Stimulated activated naive CD8-positive, alpha-beta T cell treated with anti-CD3 and anti-CD28 coated beads, Interleukin-15, amount 100 ng/mL, for 72 hours (primary cell): ENCODE measurements around the gene CTDSPL.

Experiments
- ATAC-seq: fragments of 150-1000 bp; cut with Tn5 transposase; 2 replicates; pipeline ENCODE4 v1.10.0; 2021; ENCODE audit warnings: mild to moderate bottlenecking, moderate library complexity
- DNase-seq, 2 donors: peaks; one replicate each; pipeline ENCODE4 v3.0.0; 2021 to 2022
- H3K27ac Mint-ChIP-seq, 2 donors: one replicate each; pipeline ENCODE4 v1.8.0; 2022; ENCODE audit warnings: mild to moderate bottlenecking in 2 of 2, mixed read lengths in 2 of 2, moderate library complexity in 2 of 2
- H3K27me3 Mint-ChIP-seq: one replicate; pipeline ENCODE4 v1.8.0; 2022; ENCODE audit warnings: mixed read lengths
- H3K4me1 Mint-ChIP-seq: one replicate; pipeline ENCODE4 v1.8.0; 2022; ENCODE audit warnings: mild to moderate bottlenecking, mixed read lengths
- H3K4me3 Mint-ChIP-seq, 2 donors: one replicate each; pipeline ENCODE4 v1.8.0; 2022; ENCODE audit warnings: mild to moderate bottlenecking in 2 of 2, mixed read lengths in 2 of 2, moderate library complexity in 1 of 2
- H3K9me3 Mint-ChIP-seq, 2 donors: one replicate each; pipeline ENCODE4 v1.8.0; 2022; ENCODE audit warnings: mixed read lengths in 2 of 2

CTDSPL gene

DNA sequence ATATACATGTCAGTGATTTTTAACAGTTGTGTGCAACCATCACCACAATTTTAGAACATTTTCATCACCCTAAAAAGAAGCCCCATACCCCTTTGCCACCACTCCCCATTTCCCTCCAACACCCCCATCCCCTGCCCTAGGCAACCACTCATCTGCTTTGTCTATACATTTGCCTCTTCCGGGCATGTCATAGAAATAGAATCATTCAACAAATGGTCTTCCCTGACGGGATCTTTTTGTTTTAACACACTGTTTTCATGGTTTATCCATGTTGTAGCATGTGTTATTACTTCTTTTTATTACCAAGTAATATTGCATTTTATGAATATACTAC is 132.9 kb downstream of the CTDSPL start:
- ATAC-seq: peak; percentile 19
- H3K27me3 Mint-ChIP-seq: no peaks in the 10 kb centered on the region
- H3K27ac Mint-ChIP-seq: peak overlapping the region; percentile 93 to 99
- H3K9me3 Mint-ChIP-seq: no peaks in the 10 kb centered on the region
- H3K4me3 Mint-ChIP-seq: peak overlapping the region; percentile 90 to 97
- H3K4me1 Mint-ChIP-seq: peaks cover 64% of the 10 kb centered on the region
- no peak for DNase-seq

GRCh38 chr3:37995652-37996641 is 134.3 kb downstream of the CTDSPL start:
- Mint-ChIP-seq H3K4me1 (peaks cover 65% of the 10 kb centered on the region), H3K9me3 (no peaks in the 10 kb centered on the region), H3K4me3 (peak overlapping the region; percentile 33 to 49), H3K27me3 (no peaks in the 10 kb centered on the region), H3K27ac (peak overlapping the region in 1 of 2 donors; percentile 69)
- ATAC-seq: no peak
- DNase-seq: no peak

DNA sequence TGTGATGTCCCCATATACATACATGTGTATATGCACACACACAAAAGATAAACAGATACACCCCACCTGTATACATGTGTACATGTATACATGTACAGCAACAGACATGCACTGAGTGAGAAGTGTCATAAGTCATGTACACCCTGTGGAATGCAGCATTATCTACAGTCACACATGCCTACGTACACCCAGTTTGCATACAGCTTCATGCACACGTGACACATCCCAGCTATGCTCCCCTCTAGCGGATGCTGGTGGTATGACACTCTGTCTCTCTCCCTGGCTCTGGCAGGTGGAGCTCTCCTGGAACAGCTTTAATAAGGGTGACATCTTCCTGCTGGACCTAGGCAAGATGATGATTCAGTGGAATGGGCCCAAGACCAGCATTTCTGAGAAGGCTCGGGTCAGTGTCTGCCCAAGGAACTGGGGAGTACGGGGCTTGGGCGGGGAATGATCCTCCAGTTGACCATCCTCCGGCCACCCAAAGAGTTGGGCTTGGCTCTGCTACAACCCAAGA is 135.2 kb downstream of the CTDSPL start:
- Mint-ChIP-seq H3K4me3 (no peak overlapping the region), H3K27ac (no peak overlapping the region), H3K4me1 (peaks cover 65% of the 10 kb centered on the region), H3K27me3 (no peaks in the 10 kb centered on the region), H3K9me3 (no peaks in the 10 kb centered on the region)
- DNase-seq: peak; percentile 81 to 85
- peak; percentile 56 for ATAC-seq

DNA sequence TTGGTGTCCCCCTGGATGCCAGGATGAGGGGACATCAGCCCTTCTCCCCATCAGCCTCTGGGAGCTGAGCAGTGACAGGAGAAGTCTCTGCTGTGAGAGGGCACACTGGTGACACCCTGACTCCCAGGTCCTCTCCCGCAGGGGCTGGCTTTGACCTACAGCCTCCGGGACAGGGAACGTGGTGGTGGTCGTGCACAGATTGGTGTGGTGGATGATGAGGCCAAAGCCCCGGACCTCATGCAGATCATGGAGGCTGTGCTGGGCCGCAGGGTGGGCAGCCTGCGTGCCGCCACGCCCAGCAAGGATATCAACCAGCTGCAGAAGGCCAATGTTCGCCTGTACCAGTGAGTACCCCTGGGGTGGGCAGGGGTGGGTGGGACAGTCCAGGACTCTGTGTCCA is 135.7 kb downstream of the CTDSPL start:
- Mint-ChIP-seq H3K4me1 (peaks cover 65% of the 10 kb centered on the region), H3K9me3 (no peaks in the 10 kb centered on the region), H3K27ac (no peak overlapping the region), H3K4me3 (peak overlapping the region in 1 of 2 donors; percentile 21), H3K27me3 (no peaks in the 10 kb centered on the region)
- no peak for DNase-seq
- ATAC-seq: no peak

DNA sequence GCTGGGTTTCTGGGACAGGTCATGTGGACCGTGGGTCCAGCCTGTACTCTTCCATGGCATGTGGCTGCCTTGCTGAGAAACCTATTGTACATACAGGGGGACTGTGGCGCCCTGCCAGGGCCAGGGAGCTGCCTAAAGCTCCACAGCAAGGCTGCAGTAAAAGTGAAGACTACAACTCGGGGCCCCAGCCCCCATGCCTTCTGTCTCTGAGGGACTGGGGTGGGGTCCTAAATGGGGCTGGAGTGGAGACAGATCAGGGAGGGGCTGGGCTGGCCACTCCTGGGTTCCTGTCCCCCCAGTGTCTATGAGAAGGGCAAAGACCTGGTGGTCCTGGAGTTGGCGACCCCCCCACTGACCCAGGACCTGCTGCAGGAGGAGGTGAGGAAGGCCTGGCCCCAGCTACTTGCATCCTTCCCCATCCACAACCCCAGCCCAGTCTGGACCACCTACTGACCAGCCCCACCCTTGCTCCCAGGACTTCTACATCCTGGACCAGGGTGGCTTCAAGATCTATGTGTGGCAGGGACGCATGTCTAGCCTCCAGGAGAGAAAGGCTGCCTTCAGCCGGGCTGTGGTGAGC is 136.2 kb downstream of the CTDSPL start:
- peak overlapping the region; percentile 90 to 95 for H3K27ac Mint-ChIP-seq
- ATAC-seq: no peak
- H3K27me3 Mint-ChIP-seq: no peaks in the 10 kb centered on the region
- no peaks in the 10 kb centered on the region for H3K9me3 Mint-ChIP-seq
- peak overlapping the region; percentile 83 for H3K4me3 Mint-ChIP-seq
- peaks cover 67% of the 10 kb centered on the region for H3K4me1 Mint-ChIP-seq
- DNase-seq: no peak

- DNase-seq (no peak), ATAC-seq (no peak)
- Mint-ChIP-seq H3K9me3 (no peaks in the 10 kb centered on the region), H3K27me3 (no peaks in the 10 kb centered on the region), H3K4me3 (no peak overlapping the region), H3K27ac (no peak overlapping the region), H3K4me1 (peaks cover 69% of the 10 kb centered on the region)
Observed at GRCh38 chr3:37999836-38000235, 138.2 kb downstream of the CTDSPL start.

DNA sequence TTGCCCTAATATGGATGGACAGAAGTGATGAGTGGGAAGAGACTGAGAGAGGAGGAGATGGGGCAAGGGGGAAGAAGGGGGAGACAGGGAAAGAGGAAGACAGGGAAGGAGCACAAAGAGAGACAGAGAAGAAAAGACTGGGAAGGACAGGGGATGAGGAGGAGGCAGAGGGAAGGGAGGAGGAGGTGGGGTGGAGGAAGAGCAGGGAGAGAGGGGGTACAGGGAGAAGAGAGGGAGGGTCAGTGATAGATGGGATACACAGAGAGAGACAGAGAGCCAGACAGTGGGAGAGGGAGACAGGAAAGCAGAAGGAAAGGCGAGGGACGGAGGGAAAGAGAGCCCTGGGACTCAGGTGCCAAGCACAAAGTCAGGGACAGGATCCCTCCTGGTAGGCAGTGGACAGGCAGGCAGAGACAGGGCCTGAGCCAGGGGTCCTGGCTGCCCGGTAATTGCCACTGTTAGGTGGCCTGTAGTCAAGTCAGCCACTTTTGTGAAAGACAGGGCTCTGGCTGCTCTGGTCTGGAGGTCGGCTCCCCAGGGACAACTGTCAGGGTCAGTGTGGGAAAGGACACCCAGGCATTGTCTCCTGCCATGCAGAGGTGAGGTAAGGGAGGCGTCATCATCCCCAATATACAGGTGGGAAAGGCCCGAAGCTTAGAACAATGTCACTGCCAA is 138.7 kb downstream of the CTDSPL start:
- H3K4me3 Mint-ChIP-seq: no peak overlapping the region

DNA sequence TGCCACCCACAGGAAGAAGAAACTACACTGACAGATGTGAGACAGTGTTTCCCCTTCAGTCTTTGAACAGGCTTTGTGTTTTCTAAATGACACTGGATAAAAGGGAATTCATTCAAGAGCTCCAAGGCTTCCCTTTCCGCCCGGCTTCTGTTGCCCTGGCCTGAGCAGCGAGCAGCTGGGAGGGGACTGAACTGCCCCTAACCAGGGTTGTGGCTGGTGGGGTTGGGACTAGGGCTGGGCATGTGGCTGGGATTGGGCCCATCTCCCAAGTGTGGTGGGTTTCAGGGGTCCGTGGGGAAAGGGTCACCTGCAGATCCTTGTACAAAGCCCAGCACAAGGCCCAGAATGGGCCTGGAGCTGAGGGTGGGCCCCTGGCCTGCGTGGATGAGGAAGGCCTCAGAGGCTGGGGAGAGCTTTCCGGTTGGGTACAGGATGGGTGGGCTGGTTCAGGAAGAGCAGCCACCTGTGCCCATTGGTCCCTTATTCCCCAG is 139.3 kb downstream of the CTDSPL start:
- H3K9me3 Mint-ChIP-seq: no peaks in the 10 kb centered on the region
- H3K4me3 Mint-ChIP-seq: no peak overlapping the region
- no peak overlapping the region for H3K27ac Mint-ChIP-seq
- ATAC-seq: no peak
- H3K4me1 Mint-ChIP-seq: peaks cover 57% of the 10 kb centered on the region
- H3K27me3 Mint-ChIP-seq: no peaks in the 10 kb centered on the region
- no peak for DNase-seq

More for the DNA sequence above, 138.7 kb downstream of the CTDSPL start:
- Mint-ChIP-seq H3K4me1 (peaks cover 64% of the 10 kb centered on the region), H3K27me3 (no peaks in the 10 kb centered on the region), H3K9me3 (no peaks in the 10 kb centered on the region), H3K27ac (no peak overlapping the region)
- no peak for ATAC-seq
- no peak for DNase-seq

GRCh38 chr3:38001456-38002081 is 139.9 kb downstream of the CTDSPL start:
- Mint-ChIP-seq H3K4me1 (peaks cover 52% of the 10 kb centered on the region), H3K27me3 (no peaks in the 10 kb centered on the region), H3K9me3 (no peaks in the 10 kb centered on the region), H3K4me3 (no peak overlapping the region), H3K27ac (peak overlapping the region in 1 of 2 donors; percentile 80)
- ATAC-seq (no peak), DNase-seq (no peak)

DNA sequence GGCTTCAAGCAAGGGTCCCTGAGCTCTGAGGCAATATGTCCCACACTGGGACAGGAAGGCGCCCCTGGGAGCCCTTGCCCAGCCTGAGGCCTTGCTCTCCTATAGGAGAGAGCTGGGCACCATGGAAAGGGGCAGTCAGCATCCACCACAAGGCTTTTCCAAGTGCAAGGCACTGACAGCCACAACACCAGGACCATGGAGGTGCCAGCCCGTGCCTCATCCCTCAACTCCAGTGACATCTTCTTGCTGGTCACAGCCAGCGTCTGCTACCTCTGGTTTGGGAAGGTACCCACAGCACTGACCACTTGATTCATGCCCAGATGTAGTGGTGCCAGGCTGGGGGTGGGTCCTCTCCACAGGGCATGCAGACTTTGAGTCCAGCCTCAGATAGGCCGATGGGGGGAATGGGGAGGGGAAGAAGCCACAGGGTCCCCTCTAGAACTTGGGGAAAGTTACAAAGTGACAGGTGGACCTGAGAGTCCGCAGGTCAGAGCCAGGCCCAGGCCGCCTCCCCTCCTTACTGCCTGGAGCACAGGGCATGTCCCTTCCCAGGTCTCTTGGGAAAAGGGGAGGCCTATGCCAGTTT is 140.7 kb downstream of the CTDSPL start:
- H3K27me3 Mint-ChIP-seq: no peaks in the 10 kb centered on the region
- DNase-seq (no peak), ATAC-seq (no peak)
- peaks cover 44% of the 10 kb centered on the region for H3K4me1 Mint-ChIP-seq
- no peak overlapping the region for H3K27ac Mint-ChIP-seq
- H3K4me3 Mint-ChIP-seq: no peak overlapping the region
- no peaks in the 10 kb centered on the region for H3K9me3 Mint-ChIP-seq

DNA sequence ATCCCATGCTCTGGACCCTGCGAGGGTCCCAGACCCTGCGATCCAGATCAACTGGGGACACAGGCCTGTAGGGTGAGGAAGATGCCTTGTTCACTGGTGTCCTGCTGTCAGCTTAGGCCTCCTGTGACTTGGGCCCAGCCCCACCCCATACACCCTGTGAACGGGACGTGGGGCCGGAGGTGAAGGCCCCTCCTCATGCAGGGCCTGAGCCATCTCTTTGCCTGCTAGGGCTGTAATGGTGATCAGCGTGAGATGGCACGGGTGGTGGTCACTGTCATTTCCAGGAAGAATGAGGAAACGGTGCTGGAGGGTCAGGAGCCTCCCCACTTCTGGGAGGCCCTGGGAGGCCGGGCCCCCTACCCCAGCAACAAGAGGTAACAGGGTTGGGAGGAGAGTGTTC is 141.3 kb downstream of the CTDSPL start:
- H3K4me3 Mint-ChIP-seq: no peak overlapping the region

GRCh38 chr3:38003371-38003816 is 141.7 kb downstream of the CTDSPL start:
- no peak overlapping the region for H3K4me3 Mint-ChIP-seq
- H3K9me3 Mint-ChIP-seq: no peaks in the 10 kb centered on the region
- peak; percentile 50 to 63 for DNase-seq
- H3K27ac Mint-ChIP-seq: peak overlapping the region in 1 of 2 donors; percentile 13
- H3K27me3 Mint-ChIP-seq: no peaks in the 10 kb centered on the region
- peak; percentile 41 for ATAC-seq
- H3K4me1 Mint-ChIP-seq: peaks cover 34% of the 10 kb centered on the region

More for the DNA sequence above, 141.3 kb downstream of the CTDSPL start:
- Mint-ChIP-seq H3K27me3 (no peaks in the 10 kb centered on the region), H3K4me1 (peaks cover 38% of the 10 kb centered on the region), H3K9me3 (no peaks in the 10 kb centered on the region), H3K27ac (peak overlapping the region; percentile 13 to 68)
- no peak for DNase-seq
- no peak for ATAC-seq

GRCh38 chr3:38003817-38004414 is 142.2 kb downstream of the CTDSPL start:
- ATAC-seq (peak; percentile 6), DNase-seq (no peak)
- no peaks in the 10 kb centered on the region for H3K9me3 Mint-ChIP-seq
- H3K4me1 Mint-ChIP-seq: peaks cover 29% of the 10 kb centered on the region
- H3K27ac Mint-ChIP-seq: no peak overlapping the region
- no peak overlapping the region for H3K4me3 Mint-ChIP-seq
- H3K27me3 Mint-ChIP-seq: no peaks in the 10 kb centered on the region

- no peaks in the 10 kb centered on the region for H3K27me3 Mint-ChIP-seq
- peaks cover 23% of the 10 kb centered on the region for H3K4me1 Mint-ChIP-seq
- H3K27ac Mint-ChIP-seq: no peak overlapping the region
- ATAC-seq (peak; percentile 52), DNase-seq (peak in 1 of 2 donors; percentile 42)
- no peaks in the 10 kb centered on the region for H3K9me3 Mint-ChIP-seq
- H3K4me3 Mint-ChIP-seq: no peak overlapping the region
Observed at GRCh38 chr3:38004415-38005075, 142.9 kb downstream of the CTDSPL start.
